Progenitor cell of endocrine pancreas (in vitro differentiated cells): ENCODE data around the gene KDM4B. TPM values are rescaled to one million over a fixed set of nuclear protein-coding genes. Genes with fewer than 3 reads are reported as not detected.
A peak's percentile ranks its signal among the peaks of the same experiment; 100 is the strongest.

Experiments used
- DNase-seq: peaks from one replicate; pipeline ENCODE4 v3.0.0; 2021; ENCODE audit warnings: low spot score; ENCODE audit not compliant: unreplicated experiment
- H3K27ac Mint-ChIP-seq: 2 replicates; pipeline ENCODE4 v1.8.0; 2021; ENCODE audit warnings: mild to moderate bottlenecking, moderate library complexity, mixed read lengths
- H3K27me3 Mint-ChIP-seq: 2 replicates; pipeline ENCODE4 v1.8.0; 2021; ENCODE audit warnings: mixed read lengths
- H3K36me3 Mint-ChIP-seq: 2 replicates; pipeline ENCODE4 v1.8.0; 2022; ENCODE audit warnings: mixed read lengths; ENCODE audit not compliant: insufficient read depth
- H3K4me1 Mint-ChIP-seq: 2 replicates; pipeline ENCODE4 v1.8.0; 2021; ENCODE audit warnings: low read depth, mixed read lengths
- H3K4me3 Mint-ChIP-seq: 2 replicates; pipeline ENCODE4 v1.8.0; 2021; ENCODE audit warnings: low read depth, mild to moderate bottlenecking, moderate library complexity, mixed read lengths
- H3K9me3 Mint-ChIP-seq: 2 replicates; pipeline ENCODE4 v1.8.0; 2021; ENCODE audit warnings: low read depth, mixed read lengths
- total RNA-seq: library from RNA; stranded (reverse); gene quantifications from 2 replicates; pipeline ENCODE4 v1.2.1, GENCODE V29; 2021
- TF ChIP-seq, protein P1 (sequence below): fragments of 200-600 bp; sonication (generic); IDR thresholded peaks from one replicate; pipeline ENCODE4 v1.5.0; 2021; ENCODE audit warnings: antibody characterized with exemption, mild to moderate bottlenecking; ENCODE audit not compliant: unreplicated experiment

Gene KDM4B
- total RNA-seq, 1 donor from 2014 or later: 59.6 TPM

DNA sequence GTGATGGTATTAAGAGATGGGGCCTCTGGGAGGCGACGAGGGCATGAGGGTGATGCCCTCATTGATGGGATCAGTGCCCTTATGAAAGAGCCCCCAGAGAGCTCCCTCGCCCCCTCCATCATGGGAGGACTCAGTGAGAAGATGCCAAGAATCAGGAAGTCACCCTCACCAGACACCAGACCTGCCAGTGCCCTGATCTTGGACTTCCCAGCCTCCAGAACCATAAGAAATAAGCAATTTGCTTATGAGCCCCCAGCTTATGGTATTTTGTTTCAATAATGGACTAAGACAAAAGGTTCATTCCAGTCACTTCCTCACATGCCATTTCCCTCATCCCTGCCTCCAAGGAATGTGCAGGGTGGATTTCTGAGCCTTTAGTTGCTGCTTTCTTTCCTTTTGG lies 129.7 kb downstream of the KDM4B start:
- Mint-ChIP-seq H3K36me3 (peaks cover 40% of the 10 kb centered on the region), H3K4me3 (no peak overlapping the region), H3K27ac (peak overlapping the region; percentile 84), H3K4me1 (peaks cover under 1% of the 10 kb centered on the region), H3K9me3 (peaks cover 14% of the 10 kb centered on the region), H3K27me3 (no peaks in the 10 kb centered on the region)
- DNase-seq: no peak
- TF ChIP-seq, protein P1, sequence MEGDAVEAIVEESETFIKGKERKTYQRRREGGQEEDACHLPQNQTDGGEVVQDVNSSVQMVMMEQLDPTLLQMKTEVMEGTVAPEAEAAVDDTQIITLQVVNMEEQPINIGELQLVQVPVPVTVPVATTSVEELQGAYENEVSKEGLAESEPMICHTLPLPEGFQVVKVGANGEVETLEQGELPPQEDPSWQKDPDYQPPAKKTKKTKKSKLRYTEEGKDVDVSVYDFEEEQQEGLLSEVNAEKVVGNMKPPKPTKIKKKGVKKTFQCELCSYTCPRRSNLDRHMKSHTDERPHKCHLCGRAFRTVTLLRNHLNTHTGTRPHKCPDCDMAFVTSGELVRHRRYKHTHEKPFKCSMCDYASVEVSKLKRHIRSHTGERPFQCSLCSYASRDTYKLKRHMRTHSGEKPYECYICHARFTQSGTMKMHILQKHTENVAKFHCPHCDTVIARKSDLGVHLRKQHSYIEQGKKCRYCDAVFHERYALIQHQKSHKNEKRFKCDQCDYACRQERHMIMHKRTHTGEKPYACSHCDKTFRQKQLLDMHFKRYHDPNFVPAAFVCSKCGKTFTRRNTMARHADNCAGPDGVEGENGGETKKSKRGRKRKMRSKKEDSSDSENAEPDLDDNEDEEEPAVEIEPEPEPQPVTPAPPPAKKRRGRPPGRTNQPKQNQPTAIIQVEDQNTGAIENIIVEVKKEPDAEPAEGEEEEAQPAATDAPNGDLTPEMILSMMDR: no peak

DNA sequence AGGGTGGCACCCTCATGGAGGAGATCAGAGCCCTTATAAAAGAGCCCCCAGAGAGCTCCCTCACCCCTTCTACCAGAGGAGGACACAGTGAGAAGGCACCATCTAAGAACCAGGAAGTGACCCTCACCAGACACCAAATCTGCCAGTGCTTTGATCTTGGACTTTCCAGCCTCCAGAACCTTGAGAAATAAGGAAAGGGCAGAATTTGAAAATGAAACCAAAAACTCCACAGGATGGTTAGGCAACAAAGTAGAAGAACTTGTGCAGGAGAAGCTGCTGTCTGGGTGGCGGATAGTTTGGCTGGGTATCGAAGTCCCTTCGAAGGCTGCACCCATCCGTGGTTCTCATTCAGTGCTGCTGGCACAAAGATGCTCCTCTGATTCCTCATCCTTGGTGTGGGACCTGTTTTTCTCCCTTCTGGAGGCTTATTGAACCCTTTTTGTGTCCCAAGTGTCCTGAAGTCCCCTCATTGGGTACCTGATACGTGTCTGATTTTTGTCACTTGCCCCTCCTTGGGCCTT lies 130.8 kb downstream of the KDM4B start:
- TF ChIP-seq, protein P1: no peak
- H3K27ac Mint-ChIP-seq: no peak overlapping the region
- H3K9me3 Mint-ChIP-seq: peaks cover 14% of the 10 kb centered on the region
- peaks cover 40% of the 10 kb centered on the region for H3K36me3 Mint-ChIP-seq
- DNase-seq: no peak
- no peaks in the 10 kb centered on the region for H3K4me1 Mint-ChIP-seq
- no peaks in the 10 kb centered on the region for H3K27me3 Mint-ChIP-seq
- H3K4me3 Mint-ChIP-seq: no peak overlapping the region

DNA sequence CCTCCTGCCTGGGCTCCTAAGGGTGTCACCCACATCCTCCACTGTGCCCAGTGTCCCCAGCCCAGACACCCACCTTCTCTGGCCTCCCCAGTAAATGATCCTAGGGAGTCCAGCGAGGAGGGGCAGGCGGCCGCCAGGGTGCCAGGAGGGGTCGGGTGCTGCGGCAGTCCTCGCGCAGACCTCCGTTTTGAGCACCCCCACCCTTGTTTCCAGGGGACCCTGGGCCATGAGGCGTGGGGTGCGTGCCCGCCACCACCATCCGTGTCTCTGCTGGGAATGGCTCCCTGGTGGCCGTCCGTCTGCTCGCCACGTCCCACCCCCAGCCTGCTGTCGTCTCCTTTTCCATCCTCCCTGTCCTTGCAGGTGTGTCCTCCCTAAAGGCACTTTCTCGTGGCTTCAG lies 133.0 kb downstream of the KDM4B start:
- no peak overlapping the region for H3K4me3 Mint-ChIP-seq
- peaks cover 38% of the 10 kb centered on the region for H3K36me3 Mint-ChIP-seq
- peaks cover 14% of the 10 kb centered on the region for H3K9me3 Mint-ChIP-seq
- TF ChIP-seq, protein P1: no peak
- no peaks in the 10 kb centered on the region for H3K4me1 Mint-ChIP-seq
- H3K27me3 Mint-ChIP-seq: no peaks in the 10 kb centered on the region
- no peak overlapping the region for H3K27ac Mint-ChIP-seq
- DNase-seq: no peak

DNA sequence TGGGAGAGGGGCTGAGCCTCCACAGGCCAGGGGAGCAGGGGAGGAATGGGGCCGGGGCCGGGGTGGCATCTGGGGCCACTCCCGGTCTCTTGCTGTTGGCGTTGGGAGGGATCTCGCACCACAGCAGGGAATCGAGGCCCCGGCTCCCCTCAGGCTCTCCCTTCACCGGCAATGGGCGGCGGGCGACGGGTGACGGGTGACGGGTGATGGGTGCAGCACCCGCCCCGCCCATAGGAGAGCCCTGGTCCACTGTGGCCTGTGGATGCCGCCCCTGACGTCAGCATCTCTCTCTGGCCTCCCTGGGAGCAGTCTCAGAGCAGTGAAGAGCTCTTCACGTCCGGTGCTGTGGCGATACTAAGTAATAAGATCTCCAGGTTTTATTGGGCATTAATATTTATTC lies 133.6 kb downstream of the KDM4B start:
- no peak overlapping the region for H3K4me3 Mint-ChIP-seq
- H3K4me1 Mint-ChIP-seq: no peaks in the 10 kb centered on the region
- TF ChIP-seq, protein P1: no peak
- H3K27ac Mint-ChIP-seq: no peak overlapping the region
- peaks cover 32% of the 10 kb centered on the region for H3K36me3 Mint-ChIP-seq
- H3K9me3 Mint-ChIP-seq: peaks cover 14% of the 10 kb centered on the region
- DNase-seq: no peak
- no peaks in the 10 kb centered on the region for H3K27me3 Mint-ChIP-seq

DNA sequence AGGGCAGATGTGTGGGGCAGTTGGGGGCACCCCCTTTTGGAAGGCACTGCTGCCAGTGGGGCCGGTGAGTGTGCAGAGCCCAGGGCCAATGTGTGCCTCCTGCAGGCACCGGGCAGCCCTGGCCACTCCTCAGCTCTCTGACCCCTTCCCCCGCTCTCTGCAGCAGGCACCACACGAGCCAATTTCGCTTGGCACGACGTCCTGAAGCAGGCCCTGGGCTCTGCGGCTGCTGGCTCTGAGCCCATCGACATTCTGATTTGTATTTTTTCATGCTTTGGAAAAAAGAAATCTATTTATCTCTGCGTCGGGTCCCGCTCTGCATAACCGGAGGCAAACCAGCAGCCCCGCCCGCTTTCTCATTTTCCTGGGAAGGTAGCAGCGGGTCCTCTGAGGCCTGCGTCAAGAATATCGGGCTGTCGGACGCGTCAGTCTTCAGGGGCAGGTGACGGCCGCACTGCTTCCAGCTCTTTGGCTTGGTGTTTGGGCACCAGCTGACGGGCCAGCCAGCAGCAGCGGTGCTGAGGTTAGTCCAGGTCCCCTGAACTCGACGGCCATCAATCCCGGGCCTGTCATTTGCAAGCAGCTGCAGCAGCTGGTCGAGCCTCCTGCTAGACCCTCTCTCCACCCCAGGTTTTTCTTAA lies 134.3 kb downstream of the KDM4B start:
- peaks cover 14% of the 10 kb centered on the region for H3K9me3 Mint-ChIP-seq
- no peak overlapping the region for H3K27ac Mint-ChIP-seq
- no peak overlapping the region for H3K4me3 Mint-ChIP-seq
- no peak for DNase-seq
- TF ChIP-seq, protein P1: no peak
- peaks cover 25% of the 10 kb centered on the region for H3K36me3 Mint-ChIP-seq
- no peaks in the 10 kb centered on the region for H3K27me3 Mint-ChIP-seq
- no peaks in the 10 kb centered on the region for H3K4me1 Mint-ChIP-seq
